Measurements from ENCODE around the gene STT3B. TPM values are rescaled to one million over a fixed set of nuclear protein-coding genes. Genes with fewer than 3 reads are reported as not detected.

Gene STT3B
- total and polyA plus RNA-seq, 8 donors: 127 to 176 (median 160) TPM

DNA sequence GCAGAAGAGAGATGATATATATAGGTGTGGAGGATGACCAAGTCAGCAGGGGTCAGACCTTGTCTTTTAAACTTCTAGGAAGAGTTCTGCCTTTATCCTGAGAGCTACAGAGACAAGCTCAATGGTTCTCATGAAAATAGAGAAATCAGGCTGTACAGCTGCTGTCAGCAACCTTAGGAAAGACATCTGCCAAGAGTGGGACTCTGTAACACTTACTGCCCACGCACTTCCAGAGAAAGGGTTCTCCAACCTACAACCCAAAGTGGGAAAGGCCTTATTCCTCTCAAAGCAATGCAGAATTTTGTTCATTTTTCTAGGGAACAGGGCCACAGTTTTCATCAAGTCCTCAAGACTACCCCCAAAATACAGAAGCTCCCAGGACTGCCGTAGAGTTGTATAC is 138.7 kb downstream of the STT3B start:
- intact Hi-C loops (cut with DNase I): no loop called here
- peak; percentile 11 for ATAC-seq
- no peaks in the 10 kb centered on the region for H3K36me3 ChIP-seq
- no peaks in the 10 kb centered on the region for H3K27me3 ChIP-seq
- H3K4me3 ChIP-seq: no peak overlapping the region
- peaks cover 5 to 14% of the 10 kb centered on the region in 2 donors for H3K4me1 ChIP-seq
- DNase-seq: no peak
- TF ChIP-seq, protein P1, sequence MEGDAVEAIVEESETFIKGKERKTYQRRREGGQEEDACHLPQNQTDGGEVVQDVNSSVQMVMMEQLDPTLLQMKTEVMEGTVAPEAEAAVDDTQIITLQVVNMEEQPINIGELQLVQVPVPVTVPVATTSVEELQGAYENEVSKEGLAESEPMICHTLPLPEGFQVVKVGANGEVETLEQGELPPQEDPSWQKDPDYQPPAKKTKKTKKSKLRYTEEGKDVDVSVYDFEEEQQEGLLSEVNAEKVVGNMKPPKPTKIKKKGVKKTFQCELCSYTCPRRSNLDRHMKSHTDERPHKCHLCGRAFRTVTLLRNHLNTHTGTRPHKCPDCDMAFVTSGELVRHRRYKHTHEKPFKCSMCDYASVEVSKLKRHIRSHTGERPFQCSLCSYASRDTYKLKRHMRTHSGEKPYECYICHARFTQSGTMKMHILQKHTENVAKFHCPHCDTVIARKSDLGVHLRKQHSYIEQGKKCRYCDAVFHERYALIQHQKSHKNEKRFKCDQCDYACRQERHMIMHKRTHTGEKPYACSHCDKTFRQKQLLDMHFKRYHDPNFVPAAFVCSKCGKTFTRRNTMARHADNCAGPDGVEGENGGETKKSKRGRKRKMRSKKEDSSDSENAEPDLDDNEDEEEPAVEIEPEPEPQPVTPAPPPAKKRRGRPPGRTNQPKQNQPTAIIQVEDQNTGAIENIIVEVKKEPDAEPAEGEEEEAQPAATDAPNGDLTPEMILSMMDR (IDR thresholded peaks at IDR 0.05): no peak
- H3K27ac ChIP-seq: no peak overlapping the region
- no peaks in the 10 kb centered on the region for H3K9me3 ChIP-seq

DNA sequence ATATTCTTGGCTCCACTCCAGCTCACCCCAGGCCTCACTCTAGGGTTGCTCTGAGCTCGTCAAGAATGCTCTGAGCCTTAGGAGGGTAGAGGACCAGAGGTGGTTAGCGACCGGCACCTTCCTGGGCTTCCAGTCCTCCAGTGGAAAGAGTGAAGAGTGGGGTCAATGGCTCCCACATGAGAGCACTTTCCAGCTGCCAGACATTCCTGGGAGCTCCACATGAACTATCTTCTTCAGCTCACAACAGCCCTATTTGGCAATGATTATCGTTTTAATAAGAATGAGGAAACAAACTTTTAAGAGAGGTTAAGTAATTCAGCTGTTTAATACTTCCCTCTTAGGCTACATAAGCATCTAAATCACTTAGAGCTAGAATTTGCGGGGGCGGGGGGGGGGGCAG is 139.3 kb downstream of the STT3B start:
- Histone ChIP-seq H3K4me3 (no peak overlapping the region), H3K27ac (no peak overlapping the region), H3K36me3 (no peaks in the 10 kb centered on the region), H3K9me3 (no peaks in the 10 kb centered on the region), H3K4me1 (peaks cover 5 to 14% of the 10 kb centered on the region in 2 donors), H3K27me3 (no peaks in the 10 kb centered on the region)
- ATAC-seq (peak; percentile 84), DNase-seq (peak in 2 of 4 donors; percentile 16 to 61)
- intact Hi-C loops (cut with DNase I): no loop called here
- TF ChIP-seq, protein P1 (IDR thresholded peaks at IDR 0.05): no peak

DNA sequence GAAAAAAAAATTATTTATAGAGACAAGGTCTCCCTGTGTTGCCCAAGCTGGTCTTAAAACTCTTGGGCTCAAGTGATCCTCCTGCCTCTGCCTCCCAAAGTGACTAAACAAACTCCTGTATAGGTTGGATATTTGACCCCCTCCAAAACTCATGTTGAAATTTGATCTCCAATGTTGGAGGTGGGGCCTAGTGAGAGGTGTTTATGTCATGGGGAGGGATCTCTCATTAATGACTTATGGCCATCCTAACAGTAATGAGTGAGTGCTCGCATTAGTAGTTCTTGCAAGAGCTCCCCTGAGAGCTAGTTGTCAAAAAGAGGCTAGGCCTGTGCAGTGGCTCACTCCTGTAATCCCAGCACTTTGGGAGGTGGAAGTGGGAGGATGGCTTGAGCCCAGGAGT is 141.2 kb downstream of the STT3B start:
- intact Hi-C loops (cut with DNase I): no loop called here
- Histone ChIP-seq H3K27me3 (no peaks in the 10 kb centered on the region), H3K9me3 (no peaks in the 10 kb centered on the region), H3K36me3 (no peaks in the 10 kb centered on the region), H3K4me3 (no peak overlapping the region), H3K27ac (no peak overlapping the region), H3K4me1 (peaks cover 5 to 14% of the 10 kb centered on the region in 2 donors)
- DNase-seq (no peak), ATAC-seq (no peak)
- TF ChIP-seq, protein P1 (IDR thresholded peaks at IDR 0.05): no peak

DNA sequence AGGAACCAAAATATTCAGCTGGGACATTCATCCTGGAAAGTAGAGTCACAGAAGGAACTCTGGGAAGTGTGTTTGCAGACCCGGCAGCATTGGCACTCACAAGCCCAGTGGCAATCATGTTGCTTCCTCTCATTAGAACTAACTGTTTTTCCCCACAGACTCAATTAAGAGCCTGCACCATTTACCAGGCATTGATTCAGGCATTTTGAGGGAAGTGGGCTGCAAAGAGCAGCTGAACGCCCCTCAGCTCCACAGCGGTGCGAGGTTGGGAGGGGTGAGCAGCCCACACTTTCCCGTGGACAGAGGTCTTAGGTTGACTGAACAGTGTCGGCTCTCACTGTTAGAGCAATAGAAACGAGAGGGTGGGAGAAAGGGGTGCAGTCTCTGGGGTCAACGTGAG is 143.8 kb downstream of the STT3B start:
- H3K9me3 ChIP-seq: no peaks in the 10 kb centered on the region
- DNase-seq (no peak), ATAC-seq (no peak)
- H3K4me3 ChIP-seq: no peak overlapping the region
- no peaks in the 10 kb centered on the region for H3K27me3 ChIP-seq
- intact Hi-C loops (cut with DNase I): no loop called here
- TF ChIP-seq, protein P1 (IDR thresholded peaks at IDR 0.05): no peak
- H3K36me3 ChIP-seq: no peaks in the 10 kb centered on the region
- peaks cover 5% of the 10 kb centered on the region in 2 donors for H3K4me1 ChIP-seq
- H3K27ac ChIP-seq: no peak overlapping the region

DNA sequence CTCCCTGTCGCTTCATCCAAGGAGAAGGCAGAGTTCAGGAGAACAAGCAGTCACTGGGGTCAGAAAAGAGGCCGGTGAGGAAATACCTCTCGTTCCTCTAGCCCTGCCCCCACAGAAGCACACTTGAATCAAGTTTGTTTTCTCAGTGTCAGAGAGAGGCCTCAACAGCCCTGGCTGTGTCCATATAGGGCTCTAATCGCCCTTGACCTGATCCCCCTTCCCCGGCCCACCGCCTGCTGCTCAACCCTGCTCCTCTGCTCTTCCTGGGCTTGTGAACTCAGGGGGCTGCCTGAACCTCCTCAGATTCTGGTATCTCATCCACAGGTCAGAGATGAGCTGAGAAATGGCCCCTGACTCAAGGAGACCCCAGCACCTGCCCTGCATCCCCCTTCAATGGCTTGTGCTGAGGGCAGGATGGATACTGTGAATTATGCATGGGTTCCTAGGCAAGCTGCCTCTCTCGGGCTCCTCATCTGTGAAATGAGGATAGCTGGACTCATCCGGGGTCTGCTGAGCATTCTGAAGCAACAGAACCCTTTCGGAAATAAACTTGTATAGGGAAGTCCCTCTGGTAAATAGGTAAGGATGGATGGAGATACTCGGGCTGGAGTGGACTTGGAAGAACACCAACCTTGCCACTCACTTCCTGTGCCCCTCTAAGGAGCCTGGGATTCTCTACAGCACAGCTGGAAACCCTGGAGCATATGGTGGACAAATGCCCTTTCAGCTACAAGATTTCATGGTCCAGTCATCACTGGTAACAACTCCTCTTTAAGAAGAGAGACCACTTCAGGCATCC is 147.5 kb downstream of the STT3B start:
- Histone ChIP-seq H3K27ac (no peak overlapping the region), H3K4me3 (no peak overlapping the region), H3K9me3 (no peaks in the 10 kb centered on the region), H3K36me3 (peaks cover 0 to 6% of the 10 kb centered on the region in 2 donors), H3K4me1 (no peaks in the 10 kb centered on the region), H3K27me3 (no peaks in the 10 kb centered on the region)
- TF ChIP-seq, protein P1 (IDR thresholded peaks at IDR 0.05): no peak
- ATAC-seq: peak; percentile 93
- intact Hi-C loops (cut with DNase I): no loop called here
- DNase-seq: peak in 2 of 4 donors; percentile 55 to 57
